SKM-1 treated with dmso at 0.1 percent for 144 hours (cell line): ENCODE measurements around the gene MED25.
A peak's percentile ranks its signal among the peaks of the same experiment; 100 is the strongest.

Source experiments
- DNase-seq: peaks from one replicate; lab custom pipeline; 2025; ENCODE audit not compliant: unreplicated experiment; lab: John Stamatoyannopoulos, UW

MED25 gene

DNA sequence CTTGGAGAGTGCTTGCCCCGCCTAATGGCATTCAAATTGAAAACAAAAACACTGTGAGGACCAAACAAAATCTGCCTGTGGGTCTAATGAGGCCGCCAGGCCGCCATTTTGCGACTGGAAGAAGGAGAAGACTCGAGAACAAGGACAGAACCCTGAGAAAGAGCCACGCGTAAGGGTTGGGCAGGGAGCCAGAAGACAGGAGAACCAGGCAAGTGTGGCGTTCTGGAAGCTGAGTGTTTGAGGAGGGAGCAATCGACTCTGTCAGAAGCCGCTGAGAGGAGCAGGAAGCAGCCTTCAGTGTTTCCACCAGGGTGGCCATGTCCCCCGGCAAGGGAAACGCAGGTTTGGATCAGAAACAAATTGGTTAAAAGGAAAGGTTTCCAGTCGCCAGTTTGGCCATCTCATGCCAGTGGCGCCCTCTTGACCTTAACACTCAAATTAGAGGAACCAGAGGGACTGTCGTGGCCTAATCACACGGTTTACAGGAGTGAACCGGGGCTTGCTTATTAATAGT, 22.7 kb downstream of the MED25 start:
- no peak for DNase-seq

DNA sequence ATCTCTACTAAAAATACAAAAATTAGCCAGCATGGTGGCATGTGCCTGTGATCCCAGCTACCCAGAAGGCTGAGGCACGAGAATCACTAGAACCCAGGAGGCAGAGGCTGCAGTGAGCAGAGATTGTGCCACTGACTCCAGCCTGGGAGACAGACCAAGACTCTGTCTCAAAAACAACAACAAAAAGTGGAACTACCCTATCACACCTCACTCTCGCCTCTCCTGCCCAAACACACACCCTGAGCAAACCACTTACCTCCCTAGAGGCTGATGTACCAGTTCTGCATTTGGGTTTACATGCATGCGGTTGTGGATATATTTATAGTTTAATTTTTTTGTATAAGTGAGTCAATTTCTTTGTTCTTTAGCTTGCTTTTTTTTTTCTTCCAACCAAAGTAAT, 25.2 kb downstream of the MED25 start:
- DNase-seq: no peak

DNA sequence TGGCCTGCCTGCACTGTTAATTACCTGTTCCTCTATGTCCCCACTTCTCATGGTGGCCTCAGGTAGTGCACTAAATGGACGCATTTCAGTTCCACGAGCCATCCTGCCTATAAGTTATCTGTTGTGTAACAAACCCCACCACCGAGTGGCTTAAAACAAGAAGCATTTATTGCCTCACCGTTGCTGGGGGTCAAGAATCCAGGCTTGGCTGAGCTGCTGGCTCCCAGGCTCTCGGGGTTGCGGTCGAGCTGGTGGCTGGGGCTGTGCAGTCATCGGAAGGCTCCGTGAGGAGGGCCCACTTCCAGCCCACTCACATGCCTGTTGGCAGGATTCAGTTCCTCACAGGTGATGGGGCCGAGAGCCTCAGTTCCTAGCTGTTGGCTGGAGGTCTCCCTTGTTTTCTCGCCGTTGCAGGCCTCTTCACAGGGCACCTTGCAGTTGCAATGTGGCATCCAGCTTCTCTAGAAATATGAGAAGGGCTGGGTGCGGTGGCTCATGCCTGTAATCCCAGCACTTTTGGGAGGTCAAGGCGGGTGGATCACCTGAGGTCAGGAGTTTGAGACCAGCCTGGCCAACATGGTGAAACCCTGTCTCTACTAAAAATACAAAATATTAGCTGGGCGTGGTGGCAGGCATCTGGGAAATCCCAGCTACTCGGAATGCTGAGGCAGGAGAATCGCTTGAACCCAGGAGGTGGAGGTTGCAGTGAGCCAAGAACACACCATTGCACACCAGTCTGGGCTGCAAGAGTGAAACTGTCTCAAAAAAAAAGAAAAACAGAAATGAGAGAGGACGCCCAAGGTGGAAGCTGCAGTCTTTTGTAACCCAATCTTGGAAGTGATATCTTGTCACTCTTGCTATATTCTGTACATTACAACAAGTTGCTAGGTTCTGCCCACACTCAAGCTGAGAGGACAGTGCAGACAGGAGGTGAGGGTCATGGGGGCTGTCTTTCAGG, 26.3 kb downstream of the MED25 start:
- DNase-seq: peak; percentile 27

DNA sequence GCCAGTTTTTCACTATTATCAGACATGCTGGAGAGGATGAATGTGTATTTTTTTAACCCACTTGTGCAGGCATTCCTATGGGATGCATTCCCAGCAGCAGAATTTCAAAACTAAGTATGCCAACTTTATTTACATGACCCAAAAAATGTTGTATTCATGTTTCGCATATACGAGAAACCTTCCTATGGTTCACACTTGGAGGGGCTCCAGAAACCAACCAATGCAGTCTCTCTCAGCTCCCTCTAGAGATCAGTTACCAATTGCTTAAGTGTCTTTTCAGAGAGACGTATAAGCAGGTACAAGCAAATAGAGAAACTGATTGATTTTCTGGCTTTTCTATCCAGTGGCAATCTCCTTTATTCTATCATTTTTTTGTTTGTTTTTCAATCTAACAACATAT, 27.3 kb downstream of the MED25 start:
- no peak for DNase-seq

DNA sequence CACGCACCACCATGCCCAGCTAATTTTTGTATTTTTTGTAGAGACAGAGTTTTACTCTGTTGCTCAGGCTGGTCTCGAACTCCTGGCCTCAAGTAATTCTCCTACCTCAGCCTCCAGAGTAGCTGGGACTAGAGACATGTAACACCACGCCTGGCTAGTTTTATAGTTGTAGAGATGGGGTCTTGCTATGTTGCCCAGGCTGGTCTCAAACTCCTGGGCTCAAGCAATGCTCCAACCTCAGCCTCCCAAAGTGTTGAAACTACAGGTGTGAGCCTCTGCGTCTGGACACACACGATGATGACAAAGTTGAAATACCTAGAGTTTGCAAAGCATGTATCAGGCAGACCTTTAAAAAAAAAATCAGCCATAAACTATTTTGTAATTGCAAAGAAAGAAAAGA, 28.3 kb downstream of the MED25 start:
- DNase-seq: no peak

DNA sequence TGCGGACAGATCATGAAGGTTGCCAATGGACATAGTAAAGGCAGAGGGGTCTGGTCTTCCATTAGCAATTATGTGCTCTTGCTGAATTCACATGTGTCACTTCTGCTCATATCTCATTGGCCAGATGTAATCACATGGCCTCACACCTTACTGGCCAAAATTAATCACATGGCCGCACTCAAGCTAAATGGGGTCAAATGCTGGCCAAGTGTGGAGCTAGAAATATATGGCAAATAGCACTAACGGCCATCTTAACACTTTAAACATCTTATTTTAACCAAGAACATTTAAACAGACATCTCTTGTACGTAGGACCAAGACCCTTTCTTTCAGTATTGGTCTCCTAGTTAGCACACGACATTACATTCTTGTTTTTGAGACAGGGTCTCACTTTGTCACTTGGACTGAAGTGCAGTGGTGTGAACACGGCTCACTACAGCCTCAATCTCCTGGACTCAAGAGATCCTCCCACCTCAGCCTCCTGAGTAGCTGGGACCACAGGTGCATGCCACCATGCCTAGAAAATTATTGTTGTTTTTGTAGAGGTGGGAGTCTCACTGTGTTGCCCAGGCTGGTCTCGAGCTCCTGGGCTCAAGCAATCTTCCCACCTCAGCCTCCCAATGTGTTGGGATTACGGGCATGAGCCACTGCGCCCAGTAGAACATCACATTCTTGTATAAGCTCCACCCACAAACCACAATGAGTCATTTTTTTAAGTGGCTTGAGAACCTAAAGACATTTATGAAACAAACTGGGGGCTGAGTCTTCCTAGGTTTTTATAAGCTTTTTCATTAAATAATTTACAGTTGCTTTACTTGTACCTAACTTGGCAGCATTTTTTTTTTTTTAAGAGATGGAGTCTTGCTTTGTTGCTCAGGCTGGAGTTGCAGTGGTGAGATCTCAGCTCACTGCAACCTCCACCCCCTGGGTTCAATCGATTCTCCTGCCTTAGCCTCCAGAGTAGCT, 29.9 kb downstream of the MED25 start:
- DNase-seq: no peak

DNA sequence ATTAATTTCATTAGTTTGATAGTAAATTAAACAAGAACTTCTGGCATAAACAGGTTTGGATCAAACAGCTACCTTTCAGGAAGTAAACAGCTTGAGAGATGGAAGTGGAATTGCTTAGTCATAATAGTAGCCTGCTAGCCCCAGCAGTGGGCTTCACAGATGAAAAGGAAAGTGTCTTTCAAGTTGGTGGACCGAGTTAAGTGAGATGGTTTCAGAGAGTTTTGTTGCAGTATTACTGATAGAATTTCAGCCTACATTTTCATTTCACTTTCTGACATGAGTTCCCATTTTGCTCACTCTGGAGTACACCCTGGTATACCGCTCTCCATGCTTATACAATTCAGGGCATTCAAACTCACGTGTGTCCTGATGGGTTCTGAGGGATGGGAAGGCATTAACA, 30.8 kb downstream of the MED25 start:
- no peak for DNase-seq

DNA sequence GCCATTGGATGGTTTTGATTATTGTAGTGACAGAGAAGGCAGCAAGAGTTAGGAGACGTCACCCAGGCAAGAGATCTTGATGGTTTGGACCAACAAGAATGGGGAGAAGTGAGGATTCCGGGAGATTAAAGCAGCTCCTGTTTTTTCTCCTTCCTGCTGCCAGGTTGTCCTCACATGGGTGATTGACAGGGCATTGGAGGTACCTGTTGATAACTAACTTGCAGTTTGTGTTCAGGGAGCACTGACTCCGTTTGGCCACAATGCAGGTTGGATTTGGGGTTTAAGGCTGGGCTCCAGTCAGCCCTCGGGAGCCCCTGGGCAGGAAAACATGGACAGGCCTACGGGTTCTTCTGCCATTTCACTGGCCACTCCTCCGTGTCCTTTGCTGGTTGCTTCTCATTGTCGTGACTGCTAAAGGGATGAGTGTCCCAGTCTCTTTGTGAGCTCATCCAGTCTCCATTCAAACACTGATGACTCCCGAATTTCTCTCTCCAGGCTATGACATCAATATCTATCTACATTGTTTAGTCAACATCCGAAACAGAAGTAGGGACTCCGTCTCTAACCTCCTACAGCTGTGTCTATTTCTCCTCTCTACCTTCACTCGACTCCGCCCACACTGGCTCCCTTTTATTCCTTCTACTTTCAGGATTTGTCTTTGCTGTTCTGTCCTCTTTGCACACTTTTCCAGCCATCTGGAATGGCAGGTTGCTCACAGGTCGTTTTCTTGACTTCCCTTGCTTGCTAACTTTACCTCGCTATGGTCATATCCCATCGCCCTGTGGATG, 31.5 kb downstream of the MED25 start:
- DNase-seq: no peak

DNA sequence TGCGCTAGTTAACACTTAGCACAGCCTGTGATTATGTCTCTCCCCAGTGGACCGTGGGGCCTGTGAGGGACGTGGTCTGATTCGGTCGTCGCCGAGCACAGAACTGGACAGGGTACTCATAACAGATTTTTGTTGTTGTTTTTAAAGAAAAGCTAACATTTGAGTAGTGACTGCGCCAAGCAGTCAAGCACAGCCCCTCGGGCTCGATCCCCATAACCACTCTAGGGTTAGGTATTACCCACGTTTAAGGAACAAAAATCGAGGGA, 32.1 kb downstream of the MED25 start:
- DNase-seq: no peak

DNA sequence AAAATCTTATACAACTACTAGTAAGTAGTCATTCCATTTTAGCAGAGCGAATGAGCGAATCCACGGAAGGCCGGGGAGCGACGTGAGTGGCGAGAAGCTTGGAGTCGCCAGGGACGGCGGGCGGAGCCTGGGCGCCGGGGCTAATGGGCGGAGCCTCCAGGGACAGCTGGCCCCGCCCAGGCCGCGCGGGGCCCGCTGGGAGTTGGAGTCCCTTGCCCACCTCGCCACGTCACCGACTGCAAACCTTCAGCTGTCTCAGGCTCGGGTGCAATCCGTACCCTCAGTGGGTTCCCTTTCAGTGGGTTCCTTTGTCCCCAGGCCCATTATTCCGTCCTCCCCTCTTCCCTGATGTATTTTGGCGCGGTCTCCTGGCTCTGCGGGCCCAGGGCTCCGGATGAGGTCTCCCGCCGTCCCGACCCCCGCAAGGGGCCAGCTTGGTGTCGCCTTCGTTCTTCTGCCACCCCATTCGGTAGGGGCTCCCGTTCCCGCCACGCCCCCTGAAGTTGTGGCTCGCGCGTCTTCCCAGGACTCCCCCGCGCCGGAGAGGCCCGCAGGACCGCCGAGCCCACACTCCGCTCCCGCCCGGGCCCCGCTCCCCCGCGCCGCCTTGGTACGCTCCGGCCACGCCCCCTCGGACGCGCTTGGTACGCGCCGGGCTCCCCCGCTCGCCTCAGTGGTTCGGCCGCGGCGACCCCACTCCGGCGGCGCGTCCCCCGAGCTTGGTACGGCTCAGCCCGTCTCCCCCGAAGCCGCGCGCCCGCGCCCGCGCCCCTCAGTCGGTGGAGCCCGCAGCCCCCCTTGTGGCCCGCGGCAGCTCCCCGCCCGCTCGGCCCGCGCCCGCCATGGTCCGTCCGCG, 32.6 kb downstream of the MED25 start, which contains the start of gene PTOV1:
TSS of gene PTOV1 (plus strand) at position 673 of the 856 bp plus-strand sequence.
- peak; percentile 50 for DNase-seq

DNA sequence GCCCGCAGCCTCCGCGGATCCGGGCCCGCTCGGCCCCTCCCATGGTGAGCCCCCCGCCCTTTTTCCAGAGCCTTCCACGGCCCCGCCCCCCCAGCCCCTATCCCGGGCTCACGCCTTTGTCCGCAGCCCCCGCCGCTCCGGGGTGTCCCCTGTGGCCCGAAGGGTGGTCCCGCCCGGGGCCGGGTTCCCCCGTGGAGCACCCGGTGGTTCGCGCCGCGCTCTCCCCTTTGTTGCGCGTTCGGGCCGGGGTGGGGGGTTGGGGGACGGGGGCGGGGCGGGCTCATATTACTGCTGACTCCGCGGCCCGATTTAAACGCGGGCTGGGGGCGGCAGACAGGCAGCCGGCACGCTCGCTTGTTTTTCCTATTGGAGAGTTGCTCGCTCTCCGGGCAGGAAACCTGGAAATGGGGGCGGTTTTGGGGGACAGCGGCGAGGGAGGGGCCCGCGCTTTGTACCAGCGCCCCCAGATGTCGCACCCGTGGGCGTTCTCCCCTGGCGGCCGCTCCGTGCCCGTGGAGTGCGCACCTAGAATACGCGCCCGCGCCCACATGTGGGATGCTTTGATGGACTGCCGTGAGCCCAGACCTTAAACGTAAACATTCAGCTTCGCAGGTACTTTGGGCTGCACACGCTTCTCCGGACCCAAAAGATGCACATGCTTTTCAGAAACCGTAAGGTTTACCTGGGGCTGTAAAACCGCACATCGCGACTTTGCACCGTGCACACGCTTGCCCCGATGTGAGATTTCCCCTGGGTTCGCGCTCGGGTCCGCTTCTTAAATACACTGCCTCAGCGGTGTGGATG, 33.6 kb downstream of the MED25 start:
- DNase-seq: no peak

DNA sequence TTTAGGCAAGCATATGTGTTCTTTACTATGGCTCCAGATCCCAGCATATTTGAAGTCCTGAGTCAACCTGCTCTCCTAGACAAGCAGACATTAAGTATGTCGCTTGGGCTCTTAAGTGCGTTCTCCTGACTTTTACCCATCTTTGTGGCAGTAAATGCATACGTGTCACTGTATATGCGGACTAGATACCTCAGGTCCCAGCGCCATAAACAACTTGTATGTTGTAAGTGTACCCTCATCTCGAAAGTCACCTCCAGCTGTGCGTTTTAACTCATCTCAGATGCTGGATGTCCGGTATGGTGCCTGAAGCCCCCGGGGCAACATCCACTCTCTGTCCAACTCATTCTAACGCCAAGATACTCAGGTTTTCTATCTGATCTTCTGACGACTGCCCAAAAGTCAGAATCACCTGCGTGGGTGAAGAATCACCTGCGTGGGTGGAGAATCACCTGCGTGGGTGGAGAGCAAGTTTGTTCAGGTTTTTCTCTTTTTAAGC, 34.6 kb downstream of the MED25 start:
- DNase-seq: no peak

DNA sequence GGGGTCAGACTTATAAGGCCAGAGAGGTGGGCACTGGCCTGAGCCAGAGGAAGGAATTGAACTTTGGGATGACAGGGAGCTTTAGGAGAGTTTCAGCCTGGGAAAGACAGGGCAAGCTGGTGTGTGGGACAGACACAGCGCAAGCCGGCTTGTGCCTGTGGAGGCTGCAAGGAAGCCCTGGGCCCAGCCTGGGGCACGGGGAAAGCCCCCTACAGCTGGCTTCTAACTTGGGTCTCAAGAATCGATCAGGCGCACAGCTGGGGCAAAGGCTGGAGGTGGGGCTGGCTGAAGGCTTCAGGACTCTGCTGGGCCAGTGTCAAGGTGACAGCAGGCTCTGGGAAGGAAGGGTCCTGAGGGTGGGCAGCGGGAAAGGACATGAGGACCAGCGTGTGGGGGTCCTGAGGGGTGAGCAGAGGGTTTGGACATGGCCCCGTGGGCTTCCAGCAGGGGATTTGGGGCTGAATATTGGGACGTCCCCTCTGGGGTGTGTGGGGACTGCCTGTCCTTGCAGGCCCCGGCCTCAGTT, 35.8 kb downstream of the MED25 start:
- DNase-seq: no peak

DNA sequence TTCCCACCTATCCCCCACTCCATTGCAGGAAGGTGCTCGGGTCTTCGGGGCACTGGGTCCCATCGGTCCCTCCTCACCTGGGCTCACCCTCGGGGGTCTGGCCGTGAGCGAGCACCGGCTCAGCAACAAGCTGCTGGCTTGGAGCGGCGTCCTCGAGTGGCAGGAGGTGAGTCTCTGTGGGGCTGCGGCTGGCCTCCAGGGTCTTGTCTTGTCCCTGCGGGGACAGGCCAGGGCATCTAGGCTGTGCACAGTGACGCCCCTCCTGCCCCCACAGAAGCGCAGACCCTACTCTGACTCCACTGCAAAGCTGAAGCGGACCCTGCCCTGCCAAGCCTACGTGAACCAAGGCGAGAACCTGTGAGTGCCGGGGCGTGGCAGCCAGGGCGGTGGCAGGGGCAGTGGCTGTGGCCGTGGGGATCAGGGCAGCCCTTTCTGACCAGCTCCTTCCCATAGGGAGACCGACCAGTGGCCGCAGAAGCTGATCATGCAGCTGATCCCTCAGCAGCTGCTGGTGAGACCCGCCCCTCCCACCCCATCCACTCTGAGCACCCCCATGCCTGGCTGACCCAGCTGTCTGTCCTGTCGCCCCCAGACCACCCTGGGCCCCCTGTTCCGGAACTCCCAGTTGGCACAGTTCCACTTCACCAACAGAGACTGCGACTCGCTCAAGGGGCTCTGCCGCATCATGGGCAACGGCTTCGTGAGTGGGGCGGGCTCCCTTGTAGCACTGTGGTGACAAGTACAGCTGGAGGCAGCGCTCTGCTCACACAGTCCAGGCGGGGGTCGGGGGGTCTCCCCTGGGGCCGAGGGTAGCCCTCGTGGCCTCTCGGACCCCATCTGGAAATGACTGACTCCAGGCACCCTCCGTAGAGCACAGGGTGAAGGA, 36.5 kb downstream of the MED25 start:
- no peak for DNase-seq

DNA sequence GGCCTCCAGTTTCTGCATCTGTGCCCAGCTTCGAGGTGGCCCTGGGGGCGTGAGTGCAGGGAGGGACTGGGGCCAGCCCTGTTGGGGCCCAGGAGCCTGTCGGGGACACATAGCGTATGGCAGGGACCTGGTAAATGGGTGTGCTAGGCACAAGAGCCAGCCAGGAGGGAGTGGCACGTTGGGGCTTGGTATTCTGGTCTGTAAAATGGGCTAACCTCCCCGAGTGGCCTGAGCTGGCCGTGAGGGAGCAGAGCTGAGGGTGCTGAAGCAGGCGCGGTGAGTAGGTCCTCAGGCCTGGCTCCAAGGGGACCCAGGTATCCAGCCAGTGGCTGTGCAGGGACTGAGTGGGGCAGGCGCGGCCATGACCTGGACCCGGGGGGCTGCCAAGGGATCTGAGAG, 37.2 kb downstream of the MED25 start:
- no peak for DNase-seq

DNA sequence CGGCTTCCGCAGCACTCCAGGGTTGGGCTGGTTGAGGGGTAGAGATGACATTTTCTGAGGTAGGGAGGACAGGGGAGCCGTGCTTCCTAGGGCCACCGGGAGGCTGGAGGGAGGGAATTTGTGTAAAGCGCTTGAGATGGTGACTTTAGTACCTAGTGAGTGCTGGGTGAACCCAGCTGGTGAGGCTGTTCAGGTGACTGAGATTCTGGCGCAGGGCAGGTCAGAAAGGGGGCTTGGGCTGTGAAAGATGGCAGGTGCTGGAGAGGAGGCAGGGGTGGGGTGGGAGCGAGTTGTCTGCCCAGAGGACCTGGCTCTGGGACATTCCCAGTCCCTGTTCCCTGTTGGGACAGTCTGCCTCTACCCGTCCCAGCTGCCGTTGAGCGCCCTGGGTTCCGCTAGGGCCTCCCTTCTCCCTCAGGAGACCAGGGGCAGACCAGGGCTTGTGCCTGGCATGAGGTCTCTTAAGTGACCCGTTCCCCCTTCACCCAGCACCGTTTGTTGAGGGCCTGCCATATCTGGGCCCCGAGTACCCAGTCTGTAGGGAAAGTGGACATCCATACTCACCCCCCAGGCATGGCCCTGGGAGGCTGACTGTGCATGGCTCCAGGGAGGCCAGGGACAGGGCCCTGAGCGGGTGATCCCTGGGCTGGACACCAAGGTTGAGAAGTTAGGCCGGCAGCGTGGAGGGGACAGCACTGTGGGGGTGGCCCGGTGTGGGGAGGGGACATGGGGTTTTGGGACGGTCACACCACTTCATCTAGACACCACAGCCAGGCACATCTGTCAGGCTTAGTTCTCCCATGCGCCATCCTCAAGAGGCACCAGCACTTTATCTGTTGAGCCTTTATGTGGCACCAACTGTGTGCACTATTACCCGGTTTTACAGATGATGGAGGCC, 37.8 kb downstream of the MED25 start:
- DNase-seq: no peak

DNA sequence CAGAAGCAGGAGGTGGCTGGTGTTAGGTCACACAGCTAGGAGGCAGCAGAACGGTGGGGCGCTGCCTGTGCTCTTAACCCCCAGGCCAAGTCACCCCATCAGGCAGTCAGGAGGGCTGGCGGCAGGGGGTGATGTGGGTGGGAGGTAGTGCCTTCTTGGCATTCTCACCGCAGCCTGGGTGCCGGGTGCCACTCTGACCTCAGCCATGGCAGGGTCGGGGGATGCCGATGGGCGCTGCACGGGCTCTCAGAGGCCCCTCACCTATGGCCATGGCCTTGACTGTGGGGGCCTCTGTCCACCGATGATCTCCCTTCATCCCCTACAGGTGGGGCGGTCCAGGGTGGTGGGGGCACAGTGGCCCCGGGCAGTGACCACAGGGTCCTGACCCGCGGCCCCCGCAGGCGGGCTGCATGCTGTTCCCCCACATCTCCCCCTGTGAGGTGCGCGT, 38.5 kb downstream of the MED25 start:
- no peak for DNase-seq
